Metanephros (tissue), 1 donor: ENCODE results near the gene EIF3M. TPM values are rescaled to one million over a fixed set of nuclear protein-coding genes. Genes with fewer than 3 reads are reported as not detected.

Experiments used
- total RNA-seq: library from RNA; depleted of rRNA; stranded (reverse); fragments of >200 nt; gene quantifications from one replicate; pipeline ENCODE4 v1.2.3, GENCODE V29; 2014

The EIF3M gene
- 328 TPM for total RNA-seq

DNA sequence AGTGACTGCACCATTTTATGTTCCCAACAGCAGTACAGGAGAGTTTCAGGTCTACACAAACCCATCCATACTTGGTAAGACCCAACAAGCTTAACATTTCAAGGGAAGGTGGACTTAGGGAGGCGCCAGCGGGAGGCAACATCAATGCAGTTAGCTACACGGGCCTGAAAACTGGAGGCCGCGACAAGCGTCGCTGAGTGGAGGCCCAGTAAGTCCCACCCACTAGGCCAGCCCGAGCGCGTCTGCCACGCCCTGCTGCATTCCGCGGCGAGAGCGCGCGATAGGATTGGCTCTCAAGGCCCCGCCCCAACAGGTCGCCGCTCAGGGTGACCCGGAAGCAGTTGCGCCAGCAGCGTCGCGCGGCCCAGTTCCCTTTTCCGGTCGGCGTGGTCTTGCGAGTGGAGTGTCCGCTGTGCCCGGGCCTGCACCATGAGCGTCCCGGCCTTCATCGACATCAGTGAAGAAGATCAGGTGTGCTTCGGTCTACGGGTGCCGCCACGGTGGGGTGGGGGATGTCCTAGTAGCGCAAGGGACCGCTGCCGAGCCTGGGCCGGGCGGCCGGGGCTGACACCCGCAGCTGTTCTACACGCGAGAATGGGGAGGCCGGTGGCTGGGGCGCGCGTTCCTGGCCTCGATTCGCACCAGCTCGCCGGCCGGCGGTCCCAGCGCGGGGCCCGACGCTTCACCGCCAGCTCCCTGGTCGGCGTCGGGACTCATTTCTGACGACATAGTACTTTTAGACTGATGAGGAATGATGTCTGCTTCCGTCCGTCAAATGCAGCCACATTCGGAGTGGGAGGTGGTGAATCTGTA, at the start of gene EIF3M:
EIF3M (plus strand) TSS at position 373 of the 813 bp plus-strand sequence; CDS start at position 430, 57 bp downstream.

Other genes with a start within 250 kb of the EIF3M start
- 63.9 TPM for gene WT1, start 148.3 kb upstream of the EIF3M start, total RNA-seq
- gene CCDC73, start 210.8 kb downstream of the EIF3M start, total RNA-seq, result 0.06 TPM
- gene PRRG4, start 246.1 kb downstream of the EIF3M start, total RNA-seq, result 4.0 TPM